HL-60 (cell line): ENCODE measurements around the gene DTNA.
"Not testable (repeated sequence)": the region's sequence is repeated elsewhere in the genome, so short reads cannot be mapped to it uniquely, and the experiment has no call there.

ENCODE experiments used
- DNase-seq, 2 experiments: peaks; one replicate each; pipeline ENCODE4 v3.0.0-alpha.2; 2010 to 2020; ENCODE audit warnings: low read depth in 1 of 2, low spot score in 1 of 2
- H3K27ac ChIP-seq: fragments of 250-450 bp; sonication (Bioruptor Pico); replicated peaks from 2 replicates; pipeline ENCODE4 v1.5.1; 2020; ENCODE audit warnings: mild to moderate bottlenecking, moderate library complexity
- H3K27me3 ChIP-seq: fragments of 250-450 bp; sonication (Bioruptor Pico); 2 replicates; pipeline ENCODE4 v1.5.1; 2021; ENCODE audit warnings: mild to moderate bottlenecking, moderate library complexity; ENCODE audit not compliant: insufficient read depth, poor library complexity, severe bottlenecking
- H3K4me3 ChIP-seq: replicated peaks from 2 replicates; pipeline ENCODE4 v1.5.1; 2011; ENCODE audit warnings: mild to moderate bottlenecking, control low read depth, low read length; ENCODE audit not compliant: insufficient read depth
- GABPA ChIP-seq: IDR thresholded peaks from 2 replicates; pipeline ENCODE4 v1.6.1; 2012; ENCODE audit warnings: low read depth
- POLR2AphosphoS5 ChIP-seq: IDR thresholded peaks from 2 replicates; pipeline ENCODE4 v1.6.1; 2012; ENCODE audit warnings: low read depth
- SPI1 ChIP-seq: IDR thresholded peaks from 2 replicates; pipeline ENCODE4 v1.6.1; 2012; ENCODE audit warnings: low read depth, mild to moderate bottlenecking, borderline replicate concordance
- TF ChIP-seq, protein P1 (sequence below): IDR thresholded peaks from 2 replicates; pipeline ENCODE4 v1.6.1; 2012; ENCODE audit warnings: low read depth; ENCODE audit not compliant: insufficient replicate concordance
- TF ChIP-seq, protein P2 (sequence below): IDR thresholded peaks from one replicate; pipeline ENCODE4 v1.5.1; 2011; ENCODE audit warnings: low read length, control low read depth, inconsistent platforms; ENCODE audit not compliant: insufficient read depth

The DTNA gene

DNA sequence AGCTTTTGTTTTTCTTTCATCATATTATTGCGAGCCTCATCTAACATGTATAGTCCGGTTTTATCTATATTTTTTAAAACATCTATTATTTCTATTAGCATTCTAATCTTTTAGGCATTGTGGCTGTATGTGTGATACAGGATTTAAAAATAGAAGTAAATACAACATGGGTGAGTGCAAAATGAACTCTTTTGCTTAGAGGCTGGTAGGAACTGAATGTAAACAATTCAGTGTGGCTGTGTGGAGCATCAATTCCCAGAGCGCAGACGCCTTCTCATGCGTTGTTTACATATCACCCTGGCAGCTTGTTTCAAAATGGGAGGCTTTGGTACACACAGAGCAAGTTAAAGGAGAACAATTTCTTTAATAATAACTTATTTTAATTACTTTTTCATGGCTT is 836 bp downstream of the DTNA start:
- Histone ChIP-seq H3K27me3 (no peaks in the 10 kb centered on the region), H3K27ac (no peak overlapping the region), H3K4me3 (no peak overlapping the region)
- TF ChIP-seq GABPA (no peak), SPI1 (no peak), POLR2AphosphoS5 (no peak)
- TF ChIP-seq, protein P1, sequence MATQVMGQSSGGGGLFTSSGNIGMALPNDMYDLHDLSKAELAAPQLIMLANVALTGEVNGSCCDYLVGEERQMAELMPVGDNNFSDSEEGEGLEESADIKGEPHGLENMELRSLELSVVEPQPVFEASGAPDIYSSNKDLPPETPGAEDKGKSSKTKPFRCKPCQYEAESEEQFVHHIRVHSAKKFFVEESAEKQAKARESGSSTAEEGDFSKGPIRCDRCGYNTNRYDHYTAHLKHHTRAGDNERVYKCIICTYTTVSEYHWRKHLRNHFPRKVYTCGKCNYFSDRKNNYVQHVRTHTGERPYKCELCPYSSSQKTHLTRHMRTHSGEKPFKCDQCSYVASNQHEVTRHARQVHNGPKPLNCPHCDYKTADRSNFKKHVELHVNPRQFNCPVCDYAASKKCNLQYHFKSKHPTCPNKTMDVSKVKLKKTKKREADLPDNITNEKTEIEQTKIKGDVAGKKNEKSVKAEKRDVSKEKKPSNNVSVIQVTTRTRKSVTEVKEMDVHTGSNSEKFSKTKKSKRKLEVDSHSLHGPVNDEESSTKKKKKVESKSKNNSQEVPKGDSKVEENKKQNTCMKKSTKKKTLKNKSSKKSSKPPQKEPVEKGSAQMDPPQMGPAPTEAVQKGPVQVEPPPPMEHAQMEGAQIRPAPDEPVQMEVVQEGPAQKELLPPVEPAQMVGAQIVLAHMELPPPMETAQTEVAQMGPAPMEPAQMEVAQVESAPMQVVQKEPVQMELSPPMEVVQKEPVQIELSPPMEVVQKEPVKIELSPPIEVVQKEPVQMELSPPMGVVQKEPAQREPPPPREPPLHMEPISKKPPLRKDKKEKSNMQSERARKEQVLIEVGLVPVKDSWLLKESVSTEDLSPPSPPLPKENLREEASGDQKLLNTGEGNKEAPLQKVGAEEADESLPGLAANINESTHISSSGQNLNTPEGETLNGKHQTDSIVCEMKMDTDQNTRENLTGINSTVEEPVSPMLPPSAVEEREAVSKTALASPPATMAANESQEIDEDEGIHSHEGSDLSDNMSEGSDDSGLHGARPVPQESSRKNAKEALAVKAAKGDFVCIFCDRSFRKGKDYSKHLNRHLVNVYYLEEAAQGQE: no peak
- TF ChIP-seq, protein P2, sequence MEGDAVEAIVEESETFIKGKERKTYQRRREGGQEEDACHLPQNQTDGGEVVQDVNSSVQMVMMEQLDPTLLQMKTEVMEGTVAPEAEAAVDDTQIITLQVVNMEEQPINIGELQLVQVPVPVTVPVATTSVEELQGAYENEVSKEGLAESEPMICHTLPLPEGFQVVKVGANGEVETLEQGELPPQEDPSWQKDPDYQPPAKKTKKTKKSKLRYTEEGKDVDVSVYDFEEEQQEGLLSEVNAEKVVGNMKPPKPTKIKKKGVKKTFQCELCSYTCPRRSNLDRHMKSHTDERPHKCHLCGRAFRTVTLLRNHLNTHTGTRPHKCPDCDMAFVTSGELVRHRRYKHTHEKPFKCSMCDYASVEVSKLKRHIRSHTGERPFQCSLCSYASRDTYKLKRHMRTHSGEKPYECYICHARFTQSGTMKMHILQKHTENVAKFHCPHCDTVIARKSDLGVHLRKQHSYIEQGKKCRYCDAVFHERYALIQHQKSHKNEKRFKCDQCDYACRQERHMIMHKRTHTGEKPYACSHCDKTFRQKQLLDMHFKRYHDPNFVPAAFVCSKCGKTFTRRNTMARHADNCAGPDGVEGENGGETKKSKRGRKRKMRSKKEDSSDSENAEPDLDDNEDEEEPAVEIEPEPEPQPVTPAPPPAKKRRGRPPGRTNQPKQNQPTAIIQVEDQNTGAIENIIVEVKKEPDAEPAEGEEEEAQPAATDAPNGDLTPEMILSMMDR: no peak
- DNase-seq: no peak

DNA sequence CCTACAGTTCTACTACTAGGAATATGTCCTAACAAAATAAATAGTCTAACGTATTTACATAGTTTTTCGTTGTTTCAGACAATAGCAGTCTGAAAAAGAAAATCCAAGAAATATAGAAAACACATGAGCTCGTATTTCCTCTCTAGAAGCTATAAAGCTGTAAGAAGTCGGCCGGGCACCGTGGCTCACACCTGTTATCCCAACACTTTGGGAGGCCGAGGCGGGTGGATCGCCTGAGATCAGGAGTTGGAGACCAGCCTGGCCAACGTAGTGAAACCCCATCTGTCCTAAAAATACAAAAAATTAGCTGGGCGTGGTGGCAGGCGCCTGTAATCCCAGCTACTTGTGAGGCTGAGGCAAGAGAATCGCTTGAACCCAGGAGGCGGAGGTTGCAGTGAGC is 6.0 kb downstream of the DTNA start:
- not testable (repeated sequence) for DNase-seq, H3K27ac ChIP-seq, H3K27me3 ChIP-seq, H3K4me3 ChIP-seq

DNA sequence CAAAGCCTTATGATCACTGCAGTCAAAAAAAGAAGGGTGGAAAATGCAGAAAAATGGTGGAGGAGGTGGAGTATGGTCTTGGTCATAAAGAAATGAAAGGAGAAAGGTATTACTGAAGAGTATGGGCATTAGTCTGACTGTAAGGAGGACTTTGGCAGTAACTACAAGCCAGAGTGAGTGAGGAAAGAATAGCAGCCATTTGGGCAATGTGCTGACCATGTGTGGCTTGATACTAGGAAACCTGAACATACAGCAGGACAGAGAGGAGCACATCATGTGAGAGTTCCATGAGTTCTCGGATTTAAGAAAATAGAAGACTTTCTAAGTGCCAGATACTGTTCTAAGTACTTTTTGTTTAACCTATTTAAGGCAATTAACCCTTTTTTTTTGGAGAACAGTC is 8.5 kb downstream of the DTNA start:
- Histone ChIP-seq H3K4me3 (no peak overlapping the region), H3K27ac (no peak overlapping the region), H3K27me3 (peaks cover 2% of the 10 kb centered on the region)
- no peak for TF ChIP-seq GABPA
- no peak for TF ChIP-seq POLR2AphosphoS5
- TF ChIP-seq, protein P1: no peak
- no peak for TF ChIP-seq SPI1
- TF ChIP-seq, protein P2: no peak
- DNase-seq: no peak

- Histone ChIP-seq H3K27ac (no peak overlapping the region), H3K4me3 (no peak overlapping the region), H3K27me3 (peaks cover 2% of the 10 kb centered on the region)
- DNase-seq: no peak
- TF ChIP-seq SPI1: no peak
- TF ChIP-seq, protein P2: no peak
- TF ChIP-seq POLR2AphosphoS5: no peak
- TF ChIP-seq, protein P1: no peak
- no peak for TF ChIP-seq GABPA
Measured at GRCh38 chr18:34720220-34720619, 10.1 kb downstream of the DTNA start.
